ENCODE results near the gene KLHDC3.

Gene KLHDC3

DNA sequence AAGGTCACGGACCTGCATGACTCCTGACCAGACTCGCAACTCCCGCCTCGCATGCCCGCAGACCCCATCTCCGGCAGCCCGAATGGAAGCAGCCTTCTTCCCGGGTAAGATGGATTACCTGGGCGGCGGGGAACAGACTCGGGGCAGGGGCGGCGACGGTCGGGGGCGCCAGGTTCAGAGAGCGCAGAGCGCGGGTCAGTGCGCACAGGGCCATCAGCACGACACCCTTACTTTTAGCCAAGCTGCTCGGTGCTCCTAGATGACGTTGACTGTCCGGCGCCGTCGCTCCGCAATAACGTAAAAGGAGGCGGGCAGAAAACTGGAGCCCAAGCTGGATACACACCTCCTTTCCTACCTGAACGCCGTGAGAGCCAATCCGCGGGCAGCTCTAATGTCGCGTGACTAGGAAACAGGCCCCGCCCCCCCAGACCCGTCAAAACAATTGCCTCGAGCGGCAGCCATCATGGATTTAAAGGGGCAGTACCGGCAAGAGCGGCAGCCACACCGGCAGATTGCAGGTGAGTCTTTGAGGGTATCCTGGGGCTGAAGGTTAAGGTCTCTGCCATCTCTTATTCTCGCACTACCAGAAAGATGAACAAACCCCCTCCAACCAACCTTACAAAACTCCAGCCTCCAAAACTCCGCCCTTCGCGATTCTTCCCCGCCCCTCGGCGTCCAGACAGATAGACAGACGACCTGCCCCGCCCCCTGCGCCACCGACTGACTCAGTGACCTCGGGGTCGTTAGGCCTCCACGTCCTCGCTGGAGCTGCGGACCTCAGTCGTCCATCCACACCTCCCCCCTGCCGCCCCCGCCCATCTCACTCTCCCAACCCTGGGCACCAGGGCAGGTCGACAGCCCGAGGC lies 45.4 kb downstream of the KLHDC3 start, which contains the start of the genes KLC4 and MRPL2:
Gene KLC4 (plus strand): TSS at position 464 of the 866 bp plus-strand sequence. CDS start 1,705 bp downstream, outside the sequence.
Gene MRPL2 (minus strand): TSS at position 267 of the 866 bp plus-strand sequence. CDS start 53 bp downstream, at position 214.
- peak; percentile 99 for DNase-seq

- no peak for DNase-seq
These were observed 46.1 kb downstream of the KLHDC3 start for GRCh38 chr6:43060034-43060754.

DNA sequence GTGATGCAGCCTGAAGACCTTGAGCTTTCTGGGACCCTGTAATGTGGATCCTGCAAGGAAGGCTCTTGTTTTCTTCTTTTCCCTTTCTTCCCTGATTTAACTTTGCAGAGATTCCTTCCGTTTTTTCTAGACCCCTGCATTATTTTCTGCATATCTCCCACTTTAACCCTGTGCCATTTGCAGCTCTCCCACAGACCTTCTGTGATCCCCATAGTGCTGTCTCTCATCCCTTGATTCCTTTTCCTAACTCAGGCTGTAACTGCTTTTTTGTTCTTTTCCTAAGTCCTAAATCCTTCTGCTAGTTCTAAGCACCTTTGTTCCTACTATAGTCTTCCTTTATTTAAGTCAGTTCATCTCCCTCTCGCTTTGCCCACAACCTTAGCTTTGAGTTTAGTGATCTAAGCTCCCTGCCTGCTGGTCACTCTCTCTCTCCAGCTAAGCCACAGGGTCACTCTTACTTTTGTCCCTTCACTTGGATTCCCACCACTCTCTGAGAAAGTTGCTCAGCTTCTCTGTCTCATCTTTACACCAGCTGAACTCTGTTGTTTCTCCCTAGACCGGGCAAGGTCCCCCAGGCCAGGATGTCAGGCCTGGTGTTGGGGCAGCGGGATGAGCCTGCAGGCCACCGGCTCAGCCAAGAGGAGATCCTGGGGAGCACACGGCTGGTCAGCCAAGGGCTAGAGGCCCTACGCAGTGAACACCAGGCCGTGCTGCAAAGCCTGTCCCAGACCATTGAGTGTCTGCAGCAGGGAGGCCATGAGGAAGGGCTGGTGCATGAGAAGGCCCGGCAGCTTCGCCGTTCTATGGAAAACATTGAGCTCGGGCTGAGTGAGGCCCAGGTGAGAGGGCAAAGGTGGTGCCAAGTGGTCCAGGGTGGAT lies 46.9 kb downstream of the KLHDC3 start:
- no peak for DNase-seq

DNA sequence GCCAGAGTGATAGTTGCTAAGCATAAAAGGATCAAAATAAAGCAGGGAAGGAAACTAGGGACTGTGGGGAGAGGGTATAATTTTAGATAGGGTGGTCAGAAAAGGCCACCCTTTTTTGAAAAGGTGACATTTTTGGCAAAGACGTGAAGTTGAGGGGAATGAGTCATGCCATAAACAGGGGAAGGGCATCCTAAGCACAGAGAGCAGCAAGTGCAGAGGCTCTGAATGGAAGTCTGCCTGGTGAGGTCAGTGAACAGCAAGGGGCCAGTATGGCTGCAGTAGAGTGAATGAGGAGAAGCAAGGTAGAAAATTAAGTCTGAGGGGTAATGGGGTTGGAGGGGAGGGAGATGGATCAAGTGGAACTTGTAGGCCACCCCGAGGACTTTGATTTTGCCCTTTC lies 47.8 kb downstream of the KLHDC3 start:
- DNase-seq, result no peak

DNA sequence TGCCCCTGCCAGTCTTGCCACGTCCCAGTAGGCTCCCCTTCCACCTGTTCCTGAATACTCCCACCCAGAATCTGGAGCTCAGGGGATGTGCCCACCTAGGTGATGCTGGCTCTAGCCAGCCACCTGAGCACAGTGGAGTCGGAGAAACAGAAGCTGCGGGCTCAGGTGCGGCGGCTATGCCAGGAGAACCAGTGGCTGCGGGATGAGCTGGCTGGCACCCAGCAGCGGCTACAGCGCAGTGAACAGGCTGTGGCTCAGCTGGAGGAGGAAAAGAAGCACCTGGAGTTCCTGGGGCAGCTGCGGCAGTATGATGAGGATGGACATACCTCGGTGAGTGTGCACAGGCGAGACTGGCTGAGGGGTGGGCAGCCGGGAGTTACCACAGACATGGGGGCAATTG lies 48.8 kb downstream of the KLHDC3 start:
- DNase-seq, result no peak

GRCh38 chr6:43070028-43070632 lies 56.1 kb downstream of the KLHDC3 start:
- DNase-seq, result no peak

All from CD4-positive, alpha-beta T cell treated with Interleukin-6 for 4 hours (primary cell).